ENCODE results near the gene RPS27L.

RPS27L gene

DNA sequence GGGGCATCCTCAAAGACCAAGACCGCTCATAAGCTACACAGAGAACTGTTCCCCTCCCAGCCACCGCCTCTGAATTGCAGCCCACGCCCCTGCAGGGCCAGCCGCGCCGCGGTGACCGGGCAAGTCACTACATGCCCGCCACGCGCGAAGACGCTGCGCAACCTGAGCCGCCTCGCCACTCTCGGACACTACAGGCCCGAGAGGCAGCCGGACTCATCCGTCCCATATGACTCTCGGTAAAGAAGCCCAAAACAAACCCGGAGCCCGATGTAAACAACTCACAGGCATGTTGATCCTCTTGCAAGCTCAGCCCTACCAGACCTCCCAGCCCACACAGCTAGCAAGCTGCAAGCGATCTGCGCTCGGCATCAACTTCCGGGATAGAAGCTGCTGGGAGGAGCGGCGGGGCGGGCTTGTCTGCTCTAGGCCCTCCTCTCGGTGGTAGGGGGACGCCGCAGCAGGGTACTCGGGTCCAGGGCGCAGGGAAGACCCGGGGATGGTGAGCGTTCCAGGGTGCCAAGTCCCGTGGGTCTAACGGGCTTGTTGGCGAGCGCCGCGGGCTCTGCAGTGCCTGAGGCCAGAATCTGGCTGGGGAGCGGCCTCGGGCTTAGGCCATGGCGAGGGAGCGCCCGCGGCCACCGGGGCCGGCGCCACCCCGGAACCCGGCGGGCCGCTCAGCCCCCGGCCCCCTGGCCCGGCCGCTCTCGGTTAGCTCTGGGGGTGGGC lies at the start of gene RPS27L:
TSS of gene RPS27L (minus strand) at position 360 of the 726 bp plus-strand sequence. CDS start at position 288, 72 bp downstream.
- in situ Hi-C loops (cut with HindIII; ENCODE audit: low pct_ligation_motif_present, low pct_unique_long_range_greater_than_20kb, low sequenced_read_pairs) = no loop called here
- DNase-seq = peak; percentile 90

DNA sequence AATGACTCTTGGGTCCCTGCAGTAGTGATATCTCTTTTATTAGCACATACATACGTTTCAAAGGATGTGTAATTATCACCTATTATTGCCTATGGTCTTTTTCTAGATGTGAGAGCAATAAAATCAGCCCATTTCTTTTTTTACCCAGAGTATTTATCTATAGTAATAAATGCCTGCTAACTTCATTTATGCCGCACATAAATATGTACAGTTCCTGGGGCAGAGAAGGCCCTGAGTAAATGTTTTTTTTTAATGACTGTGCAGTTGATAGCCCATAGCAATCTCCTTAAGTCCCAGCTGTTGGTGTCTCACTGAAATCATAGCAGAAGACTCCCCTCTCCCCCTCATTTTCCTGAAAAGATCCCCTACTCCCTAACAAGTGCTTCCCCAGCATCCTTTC lies 48.8 kb upstream of the RPS27L start:
- DNase-seq = no peak
- in situ Hi-C loops (cut with HindIII; ENCODE audit: low pct_ligation_motif_present, low pct_unique_long_range_greater_than_20kb, low sequenced_read_pairs) = no loop called here

DNA sequence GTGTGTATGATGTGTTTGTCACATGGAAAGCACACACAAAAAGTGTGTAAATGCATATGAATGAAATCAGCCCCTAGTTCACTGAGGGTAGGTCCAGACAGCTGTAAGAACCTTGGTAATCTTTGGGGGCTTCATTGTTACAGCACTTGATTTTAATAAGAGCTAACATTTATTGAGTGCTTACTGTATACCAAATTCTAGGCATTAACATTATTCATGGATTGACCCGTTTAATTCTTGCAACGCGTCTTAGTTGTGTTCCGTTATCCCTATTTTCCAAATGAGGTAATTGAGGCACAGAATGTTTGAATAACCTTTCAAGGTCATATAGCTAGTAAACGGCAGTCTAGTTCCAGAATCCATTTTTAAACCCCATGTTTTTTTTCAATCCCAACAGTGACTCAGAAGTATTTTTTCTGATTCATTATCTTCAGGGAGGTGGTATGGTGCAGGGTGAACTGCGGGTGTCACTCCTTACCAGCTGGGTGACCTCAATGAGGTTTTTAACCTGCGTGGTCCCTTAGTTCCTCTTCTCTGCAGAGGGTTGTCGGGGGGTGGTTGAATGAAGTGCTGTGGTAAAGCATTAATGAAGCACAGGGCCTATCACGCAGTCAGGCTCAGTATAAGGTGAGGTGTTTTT lies 46.3 kb upstream of the RPS27L start:
- in situ Hi-C loops (cut with HindIII; ENCODE audit: low pct_ligation_motif_present, low pct_unique_long_range_greater_than_20kb, low sequenced_read_pairs) = no loop called here

DNA sequence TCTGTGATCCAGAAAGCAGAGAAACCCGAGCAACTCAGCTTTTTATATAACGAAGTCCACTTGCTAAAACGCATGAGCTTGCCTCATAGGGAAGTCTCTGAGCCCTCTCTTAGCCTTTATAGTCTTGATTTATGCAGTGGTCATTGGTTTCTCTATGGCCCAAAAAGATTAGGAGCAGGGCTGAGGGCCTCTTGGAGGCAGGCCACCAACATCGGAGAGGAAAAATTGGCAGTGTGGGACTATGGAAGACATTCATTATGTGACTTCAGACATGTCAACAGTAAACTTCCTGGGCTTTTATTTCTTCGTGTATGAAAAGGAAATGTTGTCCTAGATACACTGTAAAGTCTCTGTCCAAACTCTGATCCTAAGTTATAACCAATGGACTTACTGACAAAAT lies 45.6 kb upstream of the RPS27L start:
- DNase-seq = no peak
- in situ Hi-C loops (cut with HindIII; ENCODE audit: low pct_ligation_motif_present, low pct_unique_long_range_greater_than_20kb, low sequenced_read_pairs) = no loop called here

More for the DNA sequence above, 46.3 kb upstream of the RPS27L start:
- peak; percentile 37 for DNase-seq

DNA sequence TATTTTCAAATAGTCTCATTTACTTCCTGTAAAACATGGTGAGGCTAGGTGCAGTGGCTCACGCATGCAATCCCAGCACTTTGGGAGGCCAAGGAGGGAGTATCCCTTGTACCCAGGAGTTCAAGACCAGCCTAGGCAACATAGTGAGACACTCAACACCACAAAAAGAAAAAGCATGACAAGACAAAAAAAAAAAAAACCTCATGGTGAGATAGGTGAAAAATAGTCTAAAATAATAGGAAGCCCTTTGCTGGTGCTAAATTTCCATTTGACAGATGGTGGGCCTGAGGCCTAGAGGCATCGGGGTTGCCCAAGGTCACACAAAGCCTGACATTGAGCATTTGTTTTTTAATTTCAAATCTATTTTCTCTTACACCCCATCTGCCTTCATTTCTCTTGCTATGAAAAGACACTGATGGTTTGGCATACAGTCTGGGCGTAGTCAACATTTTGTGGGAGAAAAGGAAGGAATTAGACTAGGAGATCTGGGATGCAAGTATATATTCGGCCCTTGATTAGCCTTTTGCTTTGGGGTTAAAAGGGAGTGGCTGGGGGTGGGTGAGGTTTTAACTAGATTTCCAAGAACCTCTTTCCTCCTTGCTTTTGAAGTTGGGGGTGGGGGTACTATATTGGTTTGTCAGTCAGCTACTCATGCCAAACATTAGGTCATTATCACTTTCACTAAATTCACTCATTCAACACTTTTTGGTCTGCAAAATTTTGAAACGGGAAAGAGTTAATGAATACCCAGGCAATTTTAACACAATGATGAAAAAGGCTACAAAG lies 43.4 kb upstream of the RPS27L start:
- in situ Hi-C loops (cut with HindIII; ENCODE audit: low pct_ligation_motif_present, low pct_unique_long_range_greater_than_20kb, low sequenced_read_pairs) = no loop called here
- DNase-seq = no peak

DNA sequence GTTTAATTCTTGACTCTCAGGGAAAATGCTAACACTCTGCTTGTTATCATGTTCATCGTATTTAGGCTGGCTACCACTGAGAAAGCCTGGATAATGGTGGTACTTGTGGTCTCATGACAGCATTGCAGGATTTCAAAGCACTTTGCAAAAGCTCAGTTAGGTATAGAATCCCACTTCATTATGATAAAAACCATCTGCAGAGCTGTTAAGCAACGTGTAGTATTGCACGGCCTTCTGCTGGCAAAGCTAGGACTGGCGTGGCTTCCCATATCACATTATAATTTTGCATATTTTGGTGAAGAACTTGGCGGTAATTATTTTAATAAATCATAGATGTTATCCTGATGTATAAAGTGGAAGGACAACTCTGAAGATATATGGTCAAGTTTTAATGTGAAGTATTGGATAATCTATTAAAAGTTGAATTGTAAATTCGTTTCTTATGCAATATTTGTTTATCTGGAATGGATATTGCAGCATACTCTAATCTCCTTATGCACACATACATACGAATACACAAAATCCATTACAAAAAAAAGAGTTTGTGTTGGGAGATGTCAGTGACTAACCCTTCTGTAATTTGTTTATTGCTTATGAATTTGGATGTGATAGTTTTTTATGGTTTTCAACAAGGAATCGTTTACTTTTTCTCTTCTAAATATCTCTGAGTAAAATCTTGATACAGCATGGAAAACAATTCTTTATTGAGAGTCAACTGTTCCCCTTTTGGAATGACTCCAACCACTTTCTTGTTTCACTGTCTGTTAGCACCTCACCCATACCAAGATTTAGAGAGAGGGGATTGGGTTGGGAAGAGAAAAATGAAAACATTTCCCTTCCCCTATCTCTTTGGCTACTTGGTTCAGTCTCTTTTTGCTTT lies 41.3 kb upstream of the RPS27L start:
- in situ Hi-C loops (cut with HindIII; ENCODE audit: low pct_ligation_motif_present, low pct_unique_long_range_greater_than_20kb, low sequenced_read_pairs) = no loop called here
- DNase-seq = no peak

DNA sequence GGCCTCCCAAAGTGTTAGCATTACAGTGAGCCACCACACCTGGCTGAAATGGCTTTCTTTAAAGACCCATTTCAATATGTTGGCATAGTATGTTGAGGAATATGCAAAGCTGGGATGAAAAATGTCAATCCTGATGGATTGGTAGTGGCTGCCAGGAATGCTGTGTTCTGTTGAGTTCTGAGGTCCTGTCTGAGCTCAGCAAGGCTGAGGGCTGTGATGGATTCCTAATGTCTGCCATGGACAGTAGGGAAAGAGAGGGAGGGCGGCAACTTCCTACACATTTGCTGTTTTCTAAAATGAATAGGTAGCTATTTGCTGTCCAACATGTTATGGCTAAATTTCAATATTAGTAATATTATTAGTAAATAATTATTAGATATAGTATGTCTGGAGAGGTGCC lies 40.3 kb upstream of the RPS27L start:
- DNase-seq = no peak
- in situ Hi-C loops (cut with HindIII; ENCODE audit: low pct_ligation_motif_present, low pct_unique_long_range_greater_than_20kb, low sequenced_read_pairs) = no loop called here

DNA sequence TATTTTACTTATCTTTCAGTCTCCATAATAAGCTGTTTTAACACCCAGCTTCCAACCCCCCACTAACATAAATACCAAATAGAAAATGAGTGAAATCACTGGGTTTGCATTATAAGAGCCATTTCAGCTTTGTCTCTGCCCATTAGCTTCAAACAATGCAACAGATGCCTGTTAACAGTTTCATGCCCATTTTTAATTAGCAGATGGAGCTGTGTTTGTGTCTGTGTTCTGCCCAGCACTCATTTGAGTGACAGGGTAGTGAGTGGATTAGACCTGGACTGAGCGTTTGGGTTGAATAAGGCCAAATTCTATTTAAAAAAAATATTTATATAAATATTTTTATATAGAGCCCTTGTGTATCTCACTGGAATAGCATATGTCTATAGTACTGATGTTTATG lies 39.6 kb upstream of the RPS27L start:
- no peak for DNase-seq
- in situ Hi-C loops (cut with HindIII; ENCODE audit: low pct_ligation_motif_present, low pct_unique_long_range_greater_than_20kb, low sequenced_read_pairs) = no loop called here

DNA sequence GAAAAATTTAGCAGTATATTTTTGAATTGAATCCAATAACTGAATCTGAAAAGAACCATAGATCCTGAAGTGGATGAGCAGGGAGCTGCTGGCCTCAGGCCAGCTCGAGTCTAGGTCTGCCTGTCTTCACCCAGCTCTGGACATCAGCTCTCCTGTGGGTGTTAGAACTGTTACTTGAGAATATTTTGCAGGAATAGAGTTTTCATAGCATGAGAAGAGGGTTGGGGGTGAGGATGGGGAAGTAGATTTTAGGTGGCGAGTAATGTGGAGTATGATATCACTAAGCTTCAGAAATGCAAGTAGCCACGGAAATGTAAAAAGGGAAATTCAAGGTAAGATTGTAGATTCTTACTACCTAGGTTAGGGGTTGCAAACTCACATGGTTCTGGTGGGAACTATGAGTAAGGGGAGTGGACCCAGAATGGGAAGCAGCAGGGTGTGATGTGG lies 38.3 kb upstream of the RPS27L start:
- in situ Hi-C loops (cut with HindIII; ENCODE audit: low pct_ligation_motif_present, low pct_unique_long_range_greater_than_20kb, low sequenced_read_pairs) = no loop called here

DNA sequence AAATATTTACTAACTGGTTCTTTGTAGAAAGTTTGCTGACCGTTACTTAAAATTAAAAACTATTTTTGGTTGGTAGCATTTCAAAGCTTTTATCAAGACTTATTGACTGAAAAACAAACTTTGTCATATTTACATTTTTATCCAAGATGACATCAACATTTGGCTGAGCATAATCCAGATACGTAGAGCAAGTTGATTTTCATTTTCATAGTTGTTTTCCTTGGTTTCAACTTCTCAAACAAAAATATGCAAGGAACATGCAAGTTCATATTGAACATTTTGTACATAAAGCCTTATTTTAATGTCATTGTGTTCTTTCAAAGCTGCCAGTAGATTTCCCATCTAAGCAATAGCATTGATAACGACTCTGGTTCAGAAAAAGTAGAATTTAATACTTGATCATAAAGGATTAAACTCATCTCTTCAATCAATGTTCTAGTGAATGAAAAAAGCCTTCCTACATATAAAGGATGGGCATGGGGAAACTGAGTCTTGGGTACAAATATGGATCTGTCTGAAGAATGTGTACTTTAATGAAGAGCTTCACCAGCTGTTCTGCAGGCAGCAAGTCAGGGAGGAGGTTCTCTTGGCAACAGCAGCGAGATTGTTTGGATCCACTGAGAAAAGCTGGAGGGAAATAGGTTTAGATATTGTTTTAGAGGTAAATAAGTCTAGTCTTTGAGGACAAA lies 37.7 kb upstream of the RPS27L start:
- no peak for DNase-seq
- in situ Hi-C loops (cut with HindIII; ENCODE audit: low pct_ligation_motif_present, low pct_unique_long_range_greater_than_20kb, low sequenced_read_pairs) = no loop called here

More for the DNA sequence above, 38.3 kb upstream of the RPS27L start:
- no peak for DNase-seq

DNA sequence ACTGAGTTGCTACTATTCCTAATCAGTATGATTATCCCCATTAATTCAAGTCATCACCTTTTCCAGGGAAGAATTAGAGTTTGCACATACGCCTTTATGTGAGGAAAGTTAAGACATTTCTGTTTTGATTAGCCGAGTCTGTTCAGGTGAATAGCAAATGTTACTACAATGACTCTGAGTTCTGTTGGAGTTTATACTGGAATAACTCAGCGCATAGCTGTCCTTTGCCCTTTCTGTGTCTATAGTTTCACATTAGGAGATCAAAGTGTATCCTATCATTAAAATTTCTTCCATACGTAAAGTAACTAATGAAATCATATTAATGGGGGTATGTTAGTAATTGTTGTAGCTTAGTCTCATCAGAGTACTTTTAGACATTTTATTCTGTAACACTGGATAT lies 37.0 kb upstream of the RPS27L start:
- no peak for DNase-seq
- in situ Hi-C loops (cut with HindIII; ENCODE audit: low pct_ligation_motif_present, low pct_unique_long_range_greater_than_20kb, low sequenced_read_pairs) = no loop called here

DNA sequence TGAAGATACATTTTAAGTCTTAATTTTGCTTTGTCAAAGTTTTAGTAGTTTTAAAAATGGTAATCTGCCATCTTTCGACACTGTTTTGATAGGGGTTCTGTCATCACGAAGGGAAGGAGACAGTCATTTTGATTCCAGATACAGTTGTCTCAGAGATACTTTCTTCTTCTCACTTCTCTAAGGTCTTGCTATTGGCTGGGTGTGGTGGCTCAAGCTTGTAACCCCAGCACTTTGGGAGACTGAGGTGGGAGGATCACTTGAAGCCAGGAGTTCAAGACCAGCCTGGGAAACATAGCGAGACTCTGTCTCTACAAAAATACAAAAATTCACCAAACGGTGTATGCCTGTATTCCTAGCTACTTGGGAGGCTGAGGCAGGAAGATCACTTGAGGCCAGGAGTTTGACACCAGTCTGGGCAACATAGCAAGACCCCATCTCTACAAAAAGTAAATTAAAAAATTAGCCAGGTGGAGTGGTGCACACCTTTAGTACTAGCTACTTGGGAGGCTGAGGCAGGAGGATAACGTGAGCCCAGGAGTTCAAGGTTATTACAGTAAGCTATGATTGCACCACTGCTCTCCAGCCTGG lies 35.4 kb upstream of the RPS27L start:
- no peak for DNase-seq
- in situ Hi-C loops (cut with HindIII; ENCODE audit: low pct_ligation_motif_present, low pct_unique_long_range_greater_than_20kb, low sequenced_read_pairs) = no loop called here

DNA sequence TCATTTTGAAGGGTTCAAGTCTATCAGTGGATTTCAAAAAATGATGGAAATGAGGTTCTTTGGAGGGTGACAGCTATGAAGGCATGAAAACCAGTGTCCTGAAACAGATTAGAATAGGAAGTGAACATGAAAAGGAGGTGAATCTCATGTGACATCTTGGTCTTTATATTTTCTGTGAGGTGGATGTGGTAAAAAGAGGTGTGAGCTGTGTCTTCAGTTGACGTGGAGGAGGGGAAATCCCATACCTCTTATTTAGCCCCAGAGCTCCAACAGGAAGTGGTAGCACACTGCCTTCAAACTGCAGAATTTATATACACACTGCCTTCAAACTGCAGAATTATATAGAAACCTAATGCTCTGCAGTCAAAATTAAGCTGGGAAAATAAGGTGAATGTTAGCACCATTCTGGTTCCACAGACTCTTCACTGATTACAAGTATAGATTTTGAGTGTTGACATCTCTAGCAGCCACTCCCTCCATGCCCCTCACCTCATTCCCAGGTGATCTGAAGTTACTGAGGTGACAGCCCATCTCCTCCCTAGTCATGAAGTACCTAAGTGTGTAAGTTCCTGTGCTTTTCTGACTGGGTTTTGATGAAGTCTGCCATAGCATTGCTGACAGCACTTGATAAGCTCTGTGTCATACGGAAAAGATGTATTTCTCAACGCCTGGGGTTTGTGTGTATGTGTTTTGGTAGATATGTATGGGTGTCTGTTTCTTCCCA lies 34.8 kb upstream of the RPS27L start:
- DNase-seq = no peak
- in situ Hi-C loops (cut with HindIII; ENCODE audit: low pct_ligation_motif_present, low pct_unique_long_range_greater_than_20kb, low sequenced_read_pairs) = no loop called here

DNA sequence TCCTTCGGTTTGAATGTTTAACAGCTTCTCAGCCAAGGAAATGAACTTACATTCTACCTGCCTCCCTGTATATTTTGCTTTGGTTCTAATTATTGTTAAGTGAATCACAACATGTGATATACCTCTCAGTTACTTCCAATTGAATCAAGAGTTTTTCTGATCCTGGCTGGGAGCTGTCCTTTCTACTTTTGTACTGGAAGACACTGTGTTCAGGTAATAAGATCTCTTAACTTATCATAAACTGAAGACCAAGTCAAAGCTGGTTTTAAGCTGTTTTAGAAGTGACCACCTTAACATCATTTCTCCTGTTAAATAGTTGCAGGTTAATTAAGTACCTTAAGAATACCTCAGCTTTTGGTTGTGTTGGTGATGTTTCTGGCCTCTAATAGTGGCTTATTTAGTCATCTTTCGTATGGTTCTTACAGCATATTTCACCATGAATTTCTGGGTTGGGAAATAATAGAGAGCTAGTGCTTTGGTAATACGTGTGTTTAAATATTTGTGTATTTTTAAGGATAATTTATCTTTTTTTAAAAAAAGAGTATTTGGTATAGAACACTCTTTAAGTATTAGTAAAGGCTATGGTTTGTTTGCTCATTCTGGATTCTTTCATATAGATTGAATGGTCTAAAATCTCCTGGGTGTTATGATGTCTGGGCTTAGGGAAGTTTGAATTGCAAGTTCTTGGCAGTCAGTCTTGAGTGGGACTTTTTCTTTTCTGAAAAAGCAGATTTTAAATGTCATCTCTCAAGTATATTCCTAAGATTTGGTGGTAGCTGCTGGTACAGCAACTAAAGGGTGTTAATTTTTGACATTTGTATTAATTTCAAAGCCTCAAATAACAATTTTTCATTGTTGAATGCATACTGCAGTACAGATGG lies 33.7 kb upstream of the RPS27L start:
- in situ Hi-C loops (cut with HindIII; ENCODE audit: low pct_ligation_motif_present, low pct_unique_long_range_greater_than_20kb, low sequenced_read_pairs) = no loop called here
- DNase-seq = peak; percentile 15

DNA sequence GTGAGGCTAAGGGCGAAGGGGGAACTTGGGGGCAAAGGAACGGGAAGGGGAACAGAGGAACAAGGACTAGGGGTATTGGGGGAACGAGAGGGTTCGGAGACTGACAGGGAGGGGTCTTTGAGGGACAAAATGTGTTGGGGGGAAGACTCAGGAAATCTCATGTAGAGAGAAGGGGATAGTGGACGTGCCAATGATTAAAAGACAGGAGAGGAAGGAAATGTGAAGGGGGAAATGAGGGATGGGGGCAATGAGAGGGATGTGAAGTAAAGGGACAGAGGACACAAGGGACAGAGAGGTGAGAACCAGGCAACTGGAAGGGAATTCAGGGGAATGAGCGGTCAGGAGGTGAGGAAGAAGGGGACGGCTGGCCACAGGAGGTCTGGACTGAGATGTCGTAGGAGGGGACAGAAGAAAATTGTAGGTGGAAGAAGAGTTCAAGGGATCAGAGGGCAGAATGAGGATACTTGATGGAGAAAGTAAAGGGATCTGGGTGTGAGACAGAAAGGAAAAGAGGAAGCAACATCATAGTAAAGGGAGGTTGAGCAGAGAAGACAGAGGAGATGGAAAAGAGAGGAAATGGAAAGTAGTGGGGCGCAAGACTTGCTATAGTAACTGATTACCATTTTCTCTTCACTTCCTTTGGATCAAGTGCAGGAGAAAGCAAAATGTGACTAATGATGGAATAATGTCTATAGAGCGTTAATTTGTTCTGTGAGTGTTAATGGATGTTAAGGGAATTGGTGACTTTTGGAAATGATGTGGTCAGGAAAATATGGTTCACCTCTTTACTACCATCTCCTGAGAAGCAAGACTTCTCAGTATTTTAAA lies 32.9 kb upstream of the RPS27L start:
- peak; percentile 41 for DNase-seq
- in situ Hi-C loops (cut with HindIII; ENCODE audit: low pct_ligation_motif_present, low pct_unique_long_range_greater_than_20kb, low sequenced_read_pairs) = no loop called here

Data from ACHN (cell line).